IPS-20b (cell line): ENCODE data around the gene ZMYM4.
"Not testable (repeated sequence)": the region's sequence is repeated elsewhere in the genome, so short reads cannot be mapped to it uniquely, and the experiment has no call there.

Source experiments
- H3K27ac ChIP-seq: one replicate; pipeline ENCODE4 v1.5.1; 2013; ENCODE audit warnings: low read length
- H3K27me3 ChIP-seq: 2 replicates; pipeline ENCODE4 v1.6.1; 2013; ENCODE audit warnings: mild to moderate bottlenecking, low read length, inconsistent platforms; ENCODE audit not compliant: insufficient read depth
- H3K36me3 ChIP-seq: 2 replicates; pipeline ENCODE4 v1.6.1; 2013; ENCODE audit warnings: low read depth, mild to moderate bottlenecking, inconsistent platforms, low read length, moderate library complexity; ENCODE audit not compliant: insufficient read depth
- H3K4me1 ChIP-seq: 2 replicates; pipeline ENCODE4 v1.6.1; 2013; ENCODE audit warnings: mild to moderate bottlenecking, control low read depth, inconsistent platforms, low read length, moderate library complexity; ENCODE audit not compliant: insufficient read depth
- H3K4me3 ChIP-seq: 2 replicates; pipeline ENCODE4 v1.5.1; 2013; ENCODE audit warnings: mild to moderate bottlenecking, low read length, inconsistent platforms
- H3K9ac ChIP-seq: 2 replicates; pipeline ENCODE4 v1.6.1; 2013; ENCODE audit warnings: low read depth, mild to moderate bottlenecking, inconsistent platforms, low read length, moderate library complexity
- H3K9me3 ChIP-seq: 2 replicates; pipeline ENCODE4 v1.6.1; 2013; ENCODE audit warnings: mild to moderate bottlenecking, low read depth, low read length, inconsistent platforms; ENCODE audit not compliant: insufficient read depth

ZMYM4 gene

GRCh38 chr1:35447278-35447677 is 178.8 kb downstream of the ZMYM4 start:
- no peaks in the 10 kb centered on the region for H3K9me3 ChIP-seq
- H3K9ac ChIP-seq: no peak overlapping the region
- H3K27ac ChIP-seq: no peak overlapping the region
- H3K4me1 ChIP-seq: no peaks in the 10 kb centered on the region; the same call in 1 of the 2 replicates
- H3K36me3 ChIP-seq: peaks cover 95% of the 10 kb centered on the region
- H3K27me3 ChIP-seq: no peaks in the 10 kb centered on the region
- no peak overlapping the region for H3K4me3 ChIP-seq

GRCh38 chr1:35448344-35448801 is 179.9 kb downstream of the ZMYM4 start:
- Histone ChIP-seq H3K27me3 (no peaks in the 10 kb centered on the region), H3K36me3 (peaks cover 95% of the 10 kb centered on the region), H3K9me3 (no peaks in the 10 kb centered on the region), H3K4me3 (no peak overlapping the region), H3K4me1 (no peaks in the 10 kb centered on the region; the same call in 1 of the 2 replicates), H3K9ac (no peak overlapping the region), H3K27ac (no peak overlapping the region)

GRCh38 chr1:35449334-35450008 is 181.0 kb downstream of the ZMYM4 start:
- H3K4me1 ChIP-seq: no peaks in the 10 kb centered on the region
- no peak overlapping the region for H3K9ac ChIP-seq
- H3K36me3 ChIP-seq: peaks cover 97% of the 10 kb centered on the region
- H3K9me3 ChIP-seq: no peaks in the 10 kb centered on the region
- no peaks in the 10 kb centered on the region for H3K27me3 ChIP-seq
- no peak overlapping the region for H3K4me3 ChIP-seq
- no peak overlapping the region for H3K27ac ChIP-seq

GRCh38 chr1:35451125-35451528 is 182.6 kb downstream of the ZMYM4 start:
- no peaks in the 10 kb centered on the region for H3K4me1 ChIP-seq
- H3K4me3 ChIP-seq: no peak overlapping the region
- no peaks in the 10 kb centered on the region for H3K9me3 ChIP-seq
- H3K27ac ChIP-seq: no peak overlapping the region
- peaks cover 92% of the 10 kb centered on the region for H3K36me3 ChIP-seq
- H3K27me3 ChIP-seq: no peaks in the 10 kb centered on the region
- no peak overlapping the region for H3K9ac ChIP-seq

GRCh38 chr1:35452106-35452774 is 183.7 kb downstream of the ZMYM4 start:
- Histone ChIP-seq H3K9ac (no peak overlapping the region), H3K27ac (no peak overlapping the region), H3K4me3 (no peak overlapping the region), H3K27me3 (no peaks in the 10 kb centered on the region), H3K9me3 (no peaks in the 10 kb centered on the region), H3K4me1 (no peaks in the 10 kb centered on the region), H3K36me3 (peaks cover 88% of the 10 kb centered on the region)

GRCh38 chr1:35453031-35453430 is 184.5 kb downstream of the ZMYM4 start:
- H3K9ac ChIP-seq: no peak overlapping the region
- H3K4me3 ChIP-seq: no peak overlapping the region
- no peaks in the 10 kb centered on the region for H3K27me3 ChIP-seq
- H3K36me3 ChIP-seq: peaks cover 81% of the 10 kb centered on the region
- no peaks in the 10 kb centered on the region for H3K9me3 ChIP-seq
- no peaks in the 10 kb centered on the region for H3K4me1 ChIP-seq
- no peak overlapping the region for H3K27ac ChIP-seq

GRCh38 chr1:35454176-35454575 is 185.7 kb downstream of the ZMYM4 start:
- Histone ChIP-seq H3K27ac (no peak overlapping the region), H3K4me1 (no peaks in the 10 kb centered on the region), H3K4me3 (no peak overlapping the region), H3K9me3 (no peaks in the 10 kb centered on the region), H3K9ac (no peak overlapping the region), H3K27me3 (no peaks in the 10 kb centered on the region), H3K36me3 (peaks cover 74% of the 10 kb centered on the region)

GRCh38 chr1:35454616-35455015 is 186.1 kb downstream of the ZMYM4 start:
- no peak overlapping the region for H3K4me3 ChIP-seq
- no peak overlapping the region for H3K27ac ChIP-seq
- peaks cover 72% of the 10 kb centered on the region for H3K36me3 ChIP-seq
- H3K27me3 ChIP-seq: no peaks in the 10 kb centered on the region
- no peaks in the 10 kb centered on the region for H3K4me1 ChIP-seq
- no peaks in the 10 kb centered on the region for H3K9me3 ChIP-seq
- H3K9ac ChIP-seq: no peak overlapping the region

GRCh38 chr1:35460796-35461195 is 192.3 kb downstream of the ZMYM4 start:
- Histone ChIP-seq H3K4me1 (no peaks in the 10 kb centered on the region), H3K9ac (no peak overlapping the region), H3K9me3 (peaks cover 13% of the 10 kb centered on the region), H3K27me3 (no peaks in the 10 kb centered on the region), H3K36me3 (peaks cover 77% of the 10 kb centered on the region), H3K27ac (no peak overlapping the region), H3K4me3 (no peak overlapping the region)

GRCh38 chr1:35461966-35462651 is 193.6 kb downstream of the ZMYM4 start:
- Histone ChIP-seq H3K4me3 (no peak overlapping the region), H3K9ac (no peak overlapping the region), H3K4me1 (no peaks in the 10 kb centered on the region), H3K36me3 (peaks cover 79% of the 10 kb centered on the region), H3K27ac (no peak overlapping the region), H3K9me3 (peaks cover 15% of the 10 kb centered on the region), H3K27me3 (no peaks in the 10 kb centered on the region)

- H3K4me1 ChIP-seq: no peaks in the 10 kb centered on the region
- H3K9ac ChIP-seq: no peak overlapping the region
- H3K9me3 ChIP-seq: peaks cover 15% of the 10 kb centered on the region
- H3K27ac ChIP-seq: no peak overlapping the region
- no peaks in the 10 kb centered on the region for H3K27me3 ChIP-seq
- peaks cover 85% of the 10 kb centered on the region for H3K36me3 ChIP-seq
- H3K4me3 ChIP-seq: no peak overlapping the region
These were observed 194.7 kb downstream of the ZMYM4 start for GRCh38 chr1:35463232-35463631.

- Histone ChIP-seq H3K36me3 (peaks cover 89% of the 10 kb centered on the region), H3K9me3 (peaks cover 15% of the 10 kb centered on the region)
- not testable (repeated sequence) for H3K9ac ChIP-seq, H3K4me1 ChIP-seq, H3K27ac ChIP-seq, H3K4me3 ChIP-seq, H3K27me3 ChIP-seq
These were observed 195.2 kb downstream of the ZMYM4 start for GRCh38 chr1:35463749-35464148.
